ENCODE measurements around the gene SETD1A. TPM values are rescaled to one million over a fixed set of nuclear protein-coding genes. Genes with fewer than 3 reads are reported as not detected.

Gene SETD1A
- total and polyA plus RNA-seq, 8 donors: 4.4 to 22.2 (median 8.7) TPM

- H3K36me3 ChIP-seq: peaks cover 96 to 100% (median 100%) of the 10 kb centered on the region in 4 donors
- no peak for DNase-seq
- no peak for TF ChIP-seq EP300 (IDR thresholded peaks at IDR 0.05)
- TF ChIP-seq, protein P1, sequence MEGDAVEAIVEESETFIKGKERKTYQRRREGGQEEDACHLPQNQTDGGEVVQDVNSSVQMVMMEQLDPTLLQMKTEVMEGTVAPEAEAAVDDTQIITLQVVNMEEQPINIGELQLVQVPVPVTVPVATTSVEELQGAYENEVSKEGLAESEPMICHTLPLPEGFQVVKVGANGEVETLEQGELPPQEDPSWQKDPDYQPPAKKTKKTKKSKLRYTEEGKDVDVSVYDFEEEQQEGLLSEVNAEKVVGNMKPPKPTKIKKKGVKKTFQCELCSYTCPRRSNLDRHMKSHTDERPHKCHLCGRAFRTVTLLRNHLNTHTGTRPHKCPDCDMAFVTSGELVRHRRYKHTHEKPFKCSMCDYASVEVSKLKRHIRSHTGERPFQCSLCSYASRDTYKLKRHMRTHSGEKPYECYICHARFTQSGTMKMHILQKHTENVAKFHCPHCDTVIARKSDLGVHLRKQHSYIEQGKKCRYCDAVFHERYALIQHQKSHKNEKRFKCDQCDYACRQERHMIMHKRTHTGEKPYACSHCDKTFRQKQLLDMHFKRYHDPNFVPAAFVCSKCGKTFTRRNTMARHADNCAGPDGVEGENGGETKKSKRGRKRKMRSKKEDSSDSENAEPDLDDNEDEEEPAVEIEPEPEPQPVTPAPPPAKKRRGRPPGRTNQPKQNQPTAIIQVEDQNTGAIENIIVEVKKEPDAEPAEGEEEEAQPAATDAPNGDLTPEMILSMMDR (IDR thresholded peaks at IDR 0.05): no peak
- no peak for TF ChIP-seq POLR2A (IDR thresholded peaks at IDR 0.05)
- no peak for TF ChIP-seq POLR2AphosphoS5 (IDR thresholded peaks at IDR 0.05)
Observed at GRCh38 chr16:30965436-30965835, 7.9 kb downstream of the SETD1A start.

GRCh38 chr16:30966033-30966619 is 8.6 kb downstream of the SETD1A start:
- WGBS, 5 donors: 92 to 96% (median 94%) methylated on average over 13 to 19 of the region's 19 CpGs
- Histone ChIP-seq H3K27me3 (no peaks in the 10 kb centered on the region), H3K27ac (no peak overlapping the region), H3K9me3 (no peaks in the 10 kb centered on the region), H3K4me1 (no peaks in the 10 kb centered on the region), H3K4me3 (no peak overlapping the region), H3K36me3 (peaks cover 98 to 100% (median 100%) of the 10 kb centered on the region in 4 donors)
- intact Hi-C loops (cut with DNase I; ENCODE audit: low total_unique reads): no loop called here
- no peak for DNase-seq
- TF ChIP-seq POLR2A (IDR thresholded peaks at IDR 0.05) (no peak), EP300 (IDR thresholded peaks at IDR 0.05) (no peak), POLR2AphosphoS5 (IDR thresholded peaks at IDR 0.05) (no peak)
- TF ChIP-seq, protein P1 (IDR thresholded peaks at IDR 0.05): no peak

More at GRCh38 chr16:30965436-30965835, 7.9 kb downstream of the SETD1A start:
- H3K4me3 ChIP-seq: no peak overlapping the region
- 87 to 94% (median 89%) methylated on average over 12 to 15 of the region's 15 CpGs for WGBS, 5 donors
- no peak overlapping the region for H3K27ac ChIP-seq
- H3K27me3 ChIP-seq: no peaks in the 10 kb centered on the region
- no peaks in the 10 kb centered on the region for H3K9me3 ChIP-seq
- intact Hi-C loops (cut with DNase I; ENCODE audit: low total_unique reads): no loop called here
- H3K4me1 ChIP-seq: peaks cover 0 to under 1% (median 0%) of the 10 kb centered on the region in 4 donors

- Histone ChIP-seq H3K9me3 (no peaks in the 10 kb centered on the region), H3K4me1 (no peaks in the 10 kb centered on the region), H3K27ac (no peak overlapping the region), H3K36me3 (peaks cover 98 to 100% (median 100%) of the 10 kb centered on the region in 4 donors), H3K27me3 (no peaks in the 10 kb centered on the region), H3K4me3 (no peak overlapping the region)
- TF ChIP-seq POLR2AphosphoS5 (IDR thresholded peaks at IDR 0.05) (no peak), EP300 (IDR thresholded peaks at IDR 0.05) (no peak)
- TF ChIP-seq, protein P1 (IDR thresholded peaks at IDR 0.05): no peak
- intact Hi-C loops (cut with DNase I; ENCODE audit: low total_unique reads): no loop called here
- 87 to 94% (median 89%) methylated on average over 4 of the region's 4 CpGs for WGBS, 5 donors
- DNase-seq: no peak
Observed at GRCh38 chr16:30967795-30968194, 10.2 kb downstream of the SETD1A start.

GRCh38 chr16:30969246-30969842 is 11.8 kb downstream of the SETD1A start:
- Histone ChIP-seq H3K27ac (no peak overlapping the region), H3K4me1 (no peaks in the 10 kb centered on the region), H3K4me3 (no peak overlapping the region), H3K9me3 (no peaks in the 10 kb centered on the region), H3K27me3 (no peaks in the 10 kb centered on the region), H3K36me3 (peaks cover 98 to 100% (median 100%) of the 10 kb centered on the region in 4 donors)
- no peak for DNase-seq
- TF ChIP-seq POLR2AphosphoS5 (IDR thresholded peaks at IDR 0.05): no peak
- TF ChIP-seq, protein P1 (IDR thresholded peaks at IDR 0.05): no peak
- no peak for TF ChIP-seq EP300 (IDR thresholded peaks at IDR 0.05)
- TF ChIP-seq POLR2A (IDR thresholded peaks at IDR 0.05): no peak
- WGBS, 5 donors: 91 to 97% (median 97%) methylated on average over 19 of the region's 19 CpGs
- intact Hi-C loops (cut with DNase I; ENCODE audit: low total_unique reads): no loop called here
